Skeletal muscle tissue (tissue), 4 donors: ENCODE measurements around the gene PRIMA1. TPM values are rescaled to one million over a fixed set of nuclear protein-coding genes. Genes with fewer than 3 reads are reported as not detected.

Experiments
- H3K27ac ChIP-seq: one replicate; pipeline ENCODE4 v1.7.0; 2013; ENCODE audit warnings: mild to moderate bottlenecking, low read depth, low read length, inconsistent platforms
- H3K27me3 ChIP-seq, 3 donors: one replicate each; pipeline ENCODE4 v1.7.0; 2013; ENCODE audit warnings: low read length in 3 of 3; ENCODE audit not compliant: control insufficient read depth in 3 of 3, insufficient read depth in 3 of 3
- H3K36me3 ChIP-seq, 3 donors: one replicate each; pipeline ENCODE4 v1.7.0; 2013; ENCODE audit warnings: low read length in 3 of 3; ENCODE audit not compliant: control insufficient read depth in 3 of 3, insufficient read depth in 3 of 3
- H3K4me1 ChIP-seq, 3 donors: one replicate each; pipeline ENCODE4 v1.7.0; 2013; ENCODE audit warnings: low read length in 3 of 3, mild to moderate bottlenecking in 3 of 3; ENCODE audit not compliant: control insufficient read depth in 3 of 3, insufficient read depth in 3 of 3
- H3K4me3 ChIP-seq, 3 donors: one replicate each; pipeline ENCODE4 v1.7.0; 2013; ENCODE audit warnings: low read length in 3 of 3
- H3K9ac ChIP-seq, 3 donors: one replicate each; pipeline ENCODE4 v1.7.0; 2013; ENCODE audit warnings: low read length in 3 of 3, mild to moderate bottlenecking in 3 of 3, moderate library complexity in 2 of 3, low read depth in 1 of 3
- H3K9me3 ChIP-seq, 3 donors: one replicate each; pipeline ENCODE4 v1.7.0; 2013; ENCODE audit warnings: low read length in 3 of 3; ENCODE audit not compliant: control insufficient read depth in 3 of 3
- total RNA-seq: library from RNA; depleted of rRNA; stranded (reverse); fragments of >200 nt; gene quantifications from one replicate; pipeline ENCODE4 v1.2.3, GENCODE V29; 2014
- donor health status: Osteomylitis.

The PRIMA1 gene
- total RNA-seq, 1 donor from 2014 or later, result 0.52 TPM

- H3K4me3 ChIP-seq, result no peak overlapping the region
- H3K36me3 ChIP-seq, result no peaks in the 10 kb centered on the region
- no peaks in the 10 kb centered on the region for H3K9me3 ChIP-seq
- H3K9ac ChIP-seq, result no peak overlapping the region
- peaks cover 0 to 24% (median 0%) of the 10 kb centered on the region in 3 donors for H3K4me1 ChIP-seq
- peaks cover 0 to 9% (median 0%) of the 10 kb centered on the region in 3 donors for H3K27me3 ChIP-seq
- no peak overlapping the region for H3K27ac ChIP-seq
These were observed 42.5 kb downstream of the PRIMA1 start for GRCh38 chr14:93745603-93746273.

DNA sequence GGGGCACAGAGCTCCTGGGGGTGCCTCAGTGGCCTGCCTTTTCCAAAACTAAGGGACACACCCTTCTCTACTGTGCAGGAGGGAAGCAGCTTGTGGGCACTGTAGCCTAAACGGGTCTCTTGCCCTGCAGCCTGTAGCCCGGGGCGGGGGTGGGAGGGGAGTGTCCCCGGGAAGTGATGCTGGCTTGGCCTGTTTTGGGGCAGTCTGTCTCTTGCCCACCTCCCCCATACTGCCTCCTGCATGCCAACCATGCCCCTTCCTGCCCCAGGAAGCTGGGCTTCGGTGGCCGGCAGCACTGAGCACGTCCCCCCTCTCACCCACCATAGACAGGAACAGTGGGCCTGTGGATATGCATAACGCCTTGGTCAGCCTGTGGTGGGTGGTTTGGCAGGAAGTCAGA, 43.4 kb downstream of the PRIMA1 start:
- H3K9ac ChIP-seq, result no peak overlapping the region
- H3K27ac ChIP-seq, result no peak overlapping the region

DNA sequence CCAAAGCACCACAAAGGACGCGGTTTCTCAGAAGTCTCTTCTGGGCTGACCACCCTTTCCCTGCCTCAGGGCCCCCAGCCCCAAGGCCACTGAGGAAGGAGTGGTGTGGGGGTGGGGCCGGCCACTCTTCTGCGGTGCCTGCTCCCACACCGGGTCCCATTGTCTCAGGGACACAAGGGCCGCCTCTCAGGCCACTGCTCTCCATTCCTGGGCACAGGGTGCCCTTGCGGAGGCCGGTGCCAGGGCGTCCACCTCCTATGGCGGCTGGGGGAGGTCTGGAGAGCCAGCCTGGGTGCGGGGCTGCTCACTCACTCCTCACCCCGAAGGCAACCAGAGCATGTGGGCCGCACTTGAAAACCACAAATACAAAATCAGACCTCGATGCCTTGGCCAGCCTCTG, 44.1 kb downstream of the PRIMA1 start:
- Histone ChIP-seq H3K4me3 (no peak overlapping the region), H3K36me3 (no peaks in the 10 kb centered on the region), H3K27me3 (peaks cover 0 to 9% (median 0%) of the 10 kb centered on the region in 3 donors), H3K9me3 (no peaks in the 10 kb centered on the region), H3K27ac (no peak overlapping the region), H3K9ac (no peak overlapping the region), H3K4me1 (peaks cover 0 to 24% (median 0%) of the 10 kb centered on the region in 3 donors)

More for the DNA sequence above, 43.4 kb downstream of the PRIMA1 start:
- Histone ChIP-seq H3K36me3 (no peaks in the 10 kb centered on the region), H3K9me3 (no peaks in the 10 kb centered on the region), H3K27me3 (peaks cover 0 to 9% (median 0%) of the 10 kb centered on the region in 3 donors), H3K4me3 (no peak overlapping the region), H3K4me1 (peaks cover 0 to 24% (median 0%) of the 10 kb centered on the region in 3 donors)

- Histone ChIP-seq H3K36me3 (no peaks in the 10 kb centered on the region), H3K4me1 (peaks cover 0 to 24% (median 0%) of the 10 kb centered on the region in 3 donors), H3K9me3 (no peaks in the 10 kb centered on the region), H3K4me3 (no peak overlapping the region), H3K9ac (no peak overlapping the region), H3K27ac (no peak overlapping the region), H3K27me3 (peaks cover 0 to 9% (median 0%) of the 10 kb centered on the region in 3 donors)
These were observed 44.8 kb downstream of the PRIMA1 start for GRCh38 chr14:93743270-93744060.

GRCh38 chr14:93742761-93743160, 45.5 kb downstream of the PRIMA1 start:
- Histone ChIP-seq H3K4me3 (no peak overlapping the region), H3K36me3 (no peaks in the 10 kb centered on the region), H3K27ac (no peak overlapping the region), H3K9me3 (no peaks in the 10 kb centered on the region), H3K27me3 (peaks cover 0 to 11% (median 0%) of the 10 kb centered on the region in 3 donors), H3K4me1 (peaks cover 0 to 24% (median 0%) of the 10 kb centered on the region in 3 donors), H3K9ac (no peak overlapping the region)

- H3K27ac ChIP-seq, result no peak overlapping the region
- H3K9me3 ChIP-seq, result no peaks in the 10 kb centered on the region
- no peaks in the 10 kb centered on the region for H3K36me3 ChIP-seq
- H3K4me1 ChIP-seq, result peaks cover 0 to 17% (median 0%) of the 10 kb centered on the region in 3 donors
- peaks cover 0 to 6% (median 0%) of the 10 kb centered on the region in 3 donors for H3K27me3 ChIP-seq
- H3K4me3 ChIP-seq, result no peak overlapping the region
- H3K9ac ChIP-seq, result no peak overlapping the region
These were observed 46.6 kb downstream of the PRIMA1 start for GRCh38 chr14:93741556-93742230.

- no peaks in the 10 kb centered on the region for H3K9me3 ChIP-seq
- H3K9ac ChIP-seq, result no peak overlapping the region
- H3K27ac ChIP-seq, result no peak overlapping the region
- H3K27me3 ChIP-seq, result peaks cover 0 to 9% (median 0%) of the 10 kb centered on the region in 3 donors
- H3K4me1 ChIP-seq, result peaks cover 0 to 8% (median 0%) of the 10 kb centered on the region in 3 donors
- H3K4me3 ChIP-seq, result no peak overlapping the region
- no peaks in the 10 kb centered on the region for H3K36me3 ChIP-seq
These were observed 50.7 kb downstream of the PRIMA1 start for GRCh38 chr14:93737634-93738033.

GRCh38 chr14:93736378-93737014, 51.8 kb downstream of the PRIMA1 start:
- no peaks in the 10 kb centered on the region for H3K4me1 ChIP-seq
- H3K4me3 ChIP-seq, result no peak overlapping the region
- H3K27ac ChIP-seq, result no peak overlapping the region
- peaks cover 0 to 9% (median 0%) of the 10 kb centered on the region in 3 donors for H3K27me3 ChIP-seq
- H3K9me3 ChIP-seq, result no peaks in the 10 kb centered on the region
- no peak overlapping the region for H3K9ac ChIP-seq
- H3K36me3 ChIP-seq, result no peaks in the 10 kb centered on the region

DNA sequence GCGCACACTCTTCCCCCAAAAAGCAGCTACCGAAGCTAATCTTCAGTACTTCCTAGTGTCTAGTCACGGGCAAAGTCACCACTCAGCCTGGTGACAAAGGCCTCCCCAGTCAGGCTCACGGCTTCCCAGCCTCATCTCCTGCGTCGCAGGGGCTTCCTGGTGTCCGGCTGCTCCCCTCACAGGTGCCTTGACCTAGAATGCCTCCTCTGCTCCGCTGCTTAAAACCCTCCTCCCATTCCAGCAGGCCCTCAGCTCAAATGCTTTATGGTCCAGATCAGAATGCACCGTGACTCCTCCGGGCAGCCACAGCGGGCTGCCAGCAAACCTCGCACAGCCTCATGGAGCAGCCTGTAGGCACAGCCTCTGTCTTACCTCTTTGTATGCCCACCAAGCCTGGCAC, 53.1 kb downstream of the PRIMA1 start:
- Histone ChIP-seq H3K9ac (no peak overlapping the region), H3K27ac (no peak overlapping the region), H3K4me1 (no peaks in the 10 kb centered on the region), H3K9me3 (no peaks in the 10 kb centered on the region), H3K4me3 (no peak overlapping the region), H3K36me3 (no peaks in the 10 kb centered on the region), H3K27me3 (peaks cover 0 to 9% (median 0%) of the 10 kb centered on the region in 3 donors)
